GM12801 (cell line): ENCODE measurements around the gene AGAP1.

Source experiments
- TF ChIP-seq, protein P1 (sequence below): IDR thresholded peaks from one replicate; pipeline ENCODE4 v1.5.1; 2011; ENCODE audit warnings: control low read depth; ENCODE audit not compliant: insufficient read length; ENCODE audit errors: extremely low read depth

The AGAP1 gene

GRCh38 chr2:235598026-235598425 lies 104.2 kb downstream of the AGAP1 start:
- TF ChIP-seq, protein P1, sequence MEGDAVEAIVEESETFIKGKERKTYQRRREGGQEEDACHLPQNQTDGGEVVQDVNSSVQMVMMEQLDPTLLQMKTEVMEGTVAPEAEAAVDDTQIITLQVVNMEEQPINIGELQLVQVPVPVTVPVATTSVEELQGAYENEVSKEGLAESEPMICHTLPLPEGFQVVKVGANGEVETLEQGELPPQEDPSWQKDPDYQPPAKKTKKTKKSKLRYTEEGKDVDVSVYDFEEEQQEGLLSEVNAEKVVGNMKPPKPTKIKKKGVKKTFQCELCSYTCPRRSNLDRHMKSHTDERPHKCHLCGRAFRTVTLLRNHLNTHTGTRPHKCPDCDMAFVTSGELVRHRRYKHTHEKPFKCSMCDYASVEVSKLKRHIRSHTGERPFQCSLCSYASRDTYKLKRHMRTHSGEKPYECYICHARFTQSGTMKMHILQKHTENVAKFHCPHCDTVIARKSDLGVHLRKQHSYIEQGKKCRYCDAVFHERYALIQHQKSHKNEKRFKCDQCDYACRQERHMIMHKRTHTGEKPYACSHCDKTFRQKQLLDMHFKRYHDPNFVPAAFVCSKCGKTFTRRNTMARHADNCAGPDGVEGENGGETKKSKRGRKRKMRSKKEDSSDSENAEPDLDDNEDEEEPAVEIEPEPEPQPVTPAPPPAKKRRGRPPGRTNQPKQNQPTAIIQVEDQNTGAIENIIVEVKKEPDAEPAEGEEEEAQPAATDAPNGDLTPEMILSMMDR = no peak

- TF ChIP-seq, protein P1 = no peak
Measured at GRCh38 chr2:235598532-235599531, 105.0 kb downstream of the AGAP1 start.

DNA sequence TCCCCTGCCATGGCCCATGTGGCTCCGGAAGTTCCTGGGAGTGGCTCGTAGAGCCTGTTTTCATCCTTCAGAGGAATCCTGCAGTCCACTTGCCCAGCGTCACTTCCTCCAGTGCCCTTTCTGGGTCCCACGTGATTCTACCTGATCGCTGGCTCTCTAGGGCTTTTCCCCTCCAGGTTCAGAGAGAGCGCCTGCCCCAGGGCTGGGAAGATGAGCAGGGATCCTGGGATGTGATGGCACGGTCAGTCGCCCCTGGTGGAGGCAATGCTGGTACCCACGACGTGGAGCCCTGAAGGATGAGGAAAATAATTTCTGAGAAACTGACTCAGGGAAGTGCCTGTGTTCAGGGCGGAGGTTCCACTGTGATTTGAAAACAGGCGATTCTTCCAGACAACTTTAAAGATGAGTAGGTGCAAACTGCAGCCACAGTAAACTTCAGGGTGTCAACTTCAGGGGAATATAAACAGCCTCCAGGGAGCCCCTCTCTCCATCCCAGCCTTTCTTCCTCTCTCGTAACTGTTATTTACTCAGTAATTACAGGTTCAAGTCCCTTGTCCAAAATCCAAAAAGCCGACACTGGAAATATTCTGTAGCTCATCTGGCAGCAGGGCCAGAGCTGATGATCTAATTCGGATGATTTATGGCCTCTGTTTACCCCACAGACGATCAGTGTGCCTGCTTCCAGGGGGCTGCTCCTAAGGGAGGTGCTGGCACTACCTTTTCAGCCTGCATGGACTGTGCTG lies 105.9 kb downstream of the AGAP1 start:
- TF ChIP-seq, protein P1 = no peak

- TF ChIP-seq, protein P1 = no peak
Measured at GRCh38 chr2:235600406-235600805, 106.6 kb downstream of the AGAP1 start.

- TF ChIP-seq, protein P1 = no peak
Measured at GRCh38 chr2:235600926-235601325, 107.1 kb downstream of the AGAP1 start.

DNA sequence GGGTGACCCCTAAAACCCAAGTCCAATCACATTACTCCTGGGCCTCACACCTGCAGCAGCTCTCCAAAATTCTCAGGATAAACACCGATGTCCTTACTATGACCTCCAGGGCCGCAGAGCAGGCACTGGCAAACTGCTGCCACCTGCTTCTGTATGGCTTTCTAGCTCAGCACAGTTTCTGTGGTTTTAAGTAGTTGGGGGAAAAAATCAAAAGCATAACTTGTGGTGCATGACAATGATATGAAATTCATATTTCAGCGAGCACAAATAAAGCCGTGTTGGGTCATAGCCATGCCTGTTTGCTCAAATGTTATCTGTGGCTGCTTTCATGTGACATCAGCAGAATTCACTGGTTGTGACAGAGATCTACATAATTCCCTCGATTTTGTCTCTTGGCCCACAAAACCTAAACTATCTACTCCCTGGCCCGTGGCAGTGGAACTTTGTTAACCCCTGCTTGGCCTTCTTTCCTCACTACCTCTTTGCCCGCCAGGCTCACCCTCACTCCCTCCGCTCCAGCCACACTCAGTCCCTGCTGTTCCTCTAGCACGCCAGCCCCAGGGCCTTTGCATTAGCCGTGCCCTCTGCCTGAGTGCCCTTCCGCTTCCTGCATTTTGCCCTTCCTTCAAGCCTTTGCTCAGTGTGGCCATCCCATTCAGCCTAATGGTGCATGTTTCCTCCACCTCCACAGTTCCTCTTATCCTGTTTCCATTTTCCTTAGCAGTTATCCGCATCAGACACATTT lies 108.3 kb downstream of the AGAP1 start:
- TF ChIP-seq, protein P1 = no peak

GRCh38 chr2:235603659-235604058 lies 109.8 kb downstream of the AGAP1 start:
- TF ChIP-seq, protein P1 = no peak
